Lung (tissue), 12 donors: ENCODE measurements around the gene APOM. TPM values are rescaled to one million over a fixed set of nuclear protein-coding genes. Genes with fewer than 3 reads are reported as not detected.
A peak's percentile ranks its signal among the peaks of the same experiment; 100 is the strongest.

Experiments used
- ATAC-seq: fragments of 200-7000 bp; cut with Tn5 transposase; one replicate; pipeline ENCODE4 v1.9.1; 2020; ENCODE audit warnings: moderate number of reproducible peaks; ENCODE audit not compliant: insufficient read depth, low FRiP score
- DNase-seq, 3 donors: peaks; one replicate each; pipeline ENCODE4 v3.0.0-alpha.2; 2013 to 2017
- H3K27ac ChIP-seq, 2 donors: one replicate each; pipeline ENCODE4 v1.5.1; 2013; ENCODE audit warnings: mild to moderate bottlenecking in 2 of 2, moderate library complexity in 2 of 2, control low read depth in 1 of 2, inconsistent platforms in 1 of 2, low read depth in 1 of 2, low read length in 1 of 2
- H3K27me3 ChIP-seq, 3 donors: one replicate each; pipeline ENCODE4 v1.5.1; 2013; ENCODE audit warnings: low read length in 2 of 3; ENCODE audit not compliant: control insufficient read depth in 3 of 3, insufficient read depth in 3 of 3
- H3K36me3 ChIP-seq, 4 donors: one replicate each; pipeline ENCODE4 v1.5.1; 2013; ENCODE audit warnings: low read length in 4 of 4, mild to moderate bottlenecking in 1 of 4, moderate library complexity in 1 of 4; ENCODE audit not compliant: control insufficient read depth in 4 of 4, insufficient read depth in 4 of 4
- H3K4me1 ChIP-seq, 5 donors: one replicate each; pipeline ENCODE4 v1.5.1; 2013; ENCODE audit warnings: low read length in 5 of 5, mild to moderate bottlenecking in 2 of 5, moderate library complexity in 1 of 5; ENCODE audit not compliant: control insufficient read depth in 5 of 5, insufficient read depth in 5 of 5
- H3K4me3 ChIP-seq: one replicate; pipeline ENCODE4 v1.5.1; 2013; ENCODE audit warnings: mild to moderate bottlenecking, control low read depth, moderate library complexity
- H3K9ac ChIP-seq, 2 donors: one replicate each; pipeline ENCODE4 v1.5.1; 2013; ENCODE audit warnings: low read length in 2 of 2, control low read depth in 1 of 2; ENCODE audit not compliant: insufficient read depth in 1 of 2
- H3K9me3 ChIP-seq, 4 donors: one replicate each; pipeline ENCODE4 v1.5.1; 2013; ENCODE audit warnings: low read length in 3 of 4, mild to moderate bottlenecking in 1 of 4, moderate library complexity in 1 of 4; ENCODE audit not compliant: control insufficient read depth in 4 of 4, insufficient read depth in 3 of 4
- CTCF ChIP-seq: IDR thresholded peaks from 2 replicates; pipeline ENCODE4 v1.5.1; 2012; ENCODE audit warnings: mild to moderate bottlenecking; ENCODE audit errors: control extremely low read depth, extremely low read depth
- WGBS, 2 donors: extraction: QIAGEN DNeasy Blood & Tissue Kit; methylation state at CpG; one replicate each; pipeline ENCODE4 v1.1.7; 2013; 5-methylcytosine and 5-hydroxymethylcytosine counted together
- polyA plus RNA-seq, 2 donors: library from polyadenylated mRNA; stranded (reverse); fragments of 200-250 nt; gene quantifications; one replicate each; pipeline ENCODE4 v1.2.1, GENCODE V29; 2013
- total RNA-seq, 2 donors: library from RNA; depleted of rRNA in 1 of 2; stranded (reverse); fragments of >200 nt in 1 of 2; gene quantifications; one replicate each; pipeline ENCODE4 v1.2.1, GENCODE V29; 2014 to 2021
- donor health status: control.
- donor health status: control.
- donor health status: Bipolar disorder and iron deficiency.
- donor health status: healthy.
- donor health status: DM: yes; HTN: yes; CAD: no.

Gene APOM
- total and polyA plus RNA-seq, 4 donors: 1.3 to 8.8 (median 2.3) TPM

GRCh38 chr6:31702405-31702818 is 46.7 kb downstream of the APOM start:
- Histone ChIP-seq H3K27ac (peak overlapping the region; percentile 97 to 98), H3K9ac (peak overlapping the region; percentile 88 to 99), H3K9me3 (no peaks in the 10 kb centered on the region), H3K4me3 (peak overlapping the region; percentile 69), H3K27me3 (no peaks in the 10 kb centered on the region), H3K4me1 (peaks cover 7 to 14% (median 10%) of the 10 kb centered on the region in 5 donors), H3K36me3 (peaks cover 0 to 14% (median 8%) of the 10 kb centered on the region in 4 donors)
- ATAC-seq: no peak
- 1% methylated on average over 10 of the region's 10 CpGs for WGBS, 2 donors
- TF ChIP-seq CTCF: no peak
- DNase-seq: no peak

GRCh38 chr6:31702819-31703716 is 47.4 kb downstream of the APOM start, which contains the start of gene ABHD16A:
ABHD16A (minus strand) TSS chr6:31703324; CDS start chr6:31703281, 43 bp downstream.
- TF ChIP-seq CTCF: peak; percentile 9
- WGBS, 2 donors: 1% methylated on average over 54 of the region's 54 CpGs

GRCh38 chr6:31705931-31706330 is 50.2 kb downstream of the APOM start:
- Histone ChIP-seq H3K9me3 (no peaks in the 10 kb centered on the region), H3K27me3 (no peaks in the 10 kb centered on the region), H3K4me1 (peaks cover 6 to 13% (median 9%) of the 10 kb centered on the region in 5 donors), H3K36me3 (peaks cover 0 to under 1% (median under 1%) of the 10 kb centered on the region in 4 donors), H3K9ac (no peak overlapping the region), H3K27ac (no peak overlapping the region), H3K4me3 (no peak overlapping the region)
- 94 to 96% methylated on average over 6 of the region's 6 CpGs for WGBS, 2 donors
- no peak for TF ChIP-seq CTCF
- DNase-seq (no peak), ATAC-seq (no peak)

More at GRCh38 chr6:31702819-31703716, 47.4 kb downstream of the APOM start, which contains the start of gene ABHD16A:
- Histone ChIP-seq H3K9ac (peak within 1 kb of the TSS; percentile 88 to 99), H3K9me3 (no peaks in the 10 kb centered on the region), H3K36me3 (peaks cover 0 to 12% (median 6%) of the 10 kb centered on the region in 4 donors), H3K27me3 (no peaks in the 10 kb centered on the region), H3K4me1 (peaks cover 6 to 14% (median 10%) of the 10 kb centered on the region in 5 donors), H3K4me3 (peak within 1 kb of the TSS; percentile 69), H3K27ac (peak within 1 kb of the TSS; percentile 97 to 98)
- DNase-seq (peak; percentile 99 to 100 (median 99)), ATAC-seq (peak; percentile 98)
